OCI-LY3 (cell line): Measurements from ENCODE around the gene CCNB1.

Experiments
- H2AFZ ChIP-seq: fragments of 200-600, 300-600 bp; shearing (Covaris generic); 2 replicates; pipeline ENCODE4 v1.6.0; 2014; ENCODE audit warnings: antibody characterized with exemption, low read depth, low read length
- H3K27ac ChIP-seq: fragments of 200-600, 300-600 bp; sonication (generic); 2 replicates; pipeline ENCODE4 v1.5.1; 2014; ENCODE audit warnings: mild to moderate bottlenecking, low read length, moderate library complexity, mixed read lengths
- H3K27me3 ChIP-seq: fragments of 200-600, 300-600 bp; sonication (generic); 2 replicates; pipeline ENCODE4 v1.6.1; 2014; ENCODE audit warnings: low read depth, low read length, mixed read lengths
- H3K36me3 ChIP-seq: fragments of 200-600, 300-600 bp; sonication (generic); replicated peaks from 2 replicates; pipeline ENCODE3; 2014; ENCODE audit warnings: low read depth, low read length, mixed read lengths
- H3K4me1 ChIP-seq: fragments of 300-600, 200-600 bp; sonication (generic); 2 replicates; pipeline ENCODE4 v1.6.1; 2014; ENCODE audit warnings: low read length, mixed read lengths
- H3K4me2 ChIP-seq: fragments of 200-600, 300-600 bp; sonication (generic); 2 replicates; pipeline ENCODE4 v1.6.1; 2014; ENCODE audit warnings: low read length, mixed read lengths
- H3K4me3 ChIP-seq: fragments of 300-600, 200-600 bp; sonication (generic); 2 replicates; pipeline ENCODE4 v1.5.1; 2014; ENCODE audit warnings: antibody characterized with exemption, mild to moderate bottlenecking, low read length, moderate library complexity
- H3K79me2 ChIP-seq: fragments of 300-600, 200-600 bp; shearing (Covaris generic); 2 replicates; pipeline ENCODE4 v1.6.1; 2014; ENCODE audit warnings: mild to moderate bottlenecking, low read length, mixed read lengths
- H3K9ac ChIP-seq: fragments of 300-600, 200-600 bp; shearing (Covaris generic); 2 replicates; pipeline ENCODE4 v1.6.0; 2014; ENCODE audit warnings: mild to moderate bottlenecking, low read length, moderate library complexity
- H3K9me3 ChIP-seq: fragments of 200-600, 300-600 bp; shearing (Covaris generic); 2 replicates; pipeline ENCODE4 v1.6.1; 2014; ENCODE audit warnings: low read length, mixed read lengths; ENCODE audit not compliant: insufficient read depth
- H4K20me1 ChIP-seq: fragments of 200-600, 300-600 bp; sonication (generic); 2 replicates; pipeline ENCODE4 v1.6.1; 2016; ENCODE audit warnings: low read length, mixed read lengths; ENCODE audit not compliant: insufficient read depth
- CTCF ChIP-seq: fragments of 200-600, 300-600 bp; sonication (generic); IDR thresholded peaks from 2 replicates; pipeline ENCODE4 v1.5.1; 2014; ENCODE audit warnings: antibody characterized with exemption, low read length, low read depth
- EZH2phosphoT487 ChIP-seq: fragments of 200-600 bp; shearing (Covaris generic); IDR thresholded peaks from 2 replicates; pipeline ENCODE4 v1.6.1; 2018; ENCODE audit warnings: antibody characterized with exemption, mixed run types, low read depth

The CCNB1 gene

GRCh38 chr5:69212022-69212421 lies 45.1 kb downstream of the CCNB1 start:
- no peaks in the 10 kb centered on the region for H3K27me3 ChIP-seq
- no peak overlapping the region for H3K4me2 ChIP-seq
- H4K20me1 ChIP-seq = no peaks in the 10 kb centered on the region
- H2AFZ ChIP-seq = no peak overlapping the region
- H3K36me3 ChIP-seq = no peaks in the 10 kb centered on the region
- H3K9me3 ChIP-seq = no peaks in the 10 kb centered on the region
- H3K4me1 ChIP-seq = no peaks in the 10 kb centered on the region
- H3K9ac ChIP-seq = no peak overlapping the region
- no peak for TF ChIP-seq CTCF
- no peak for TF ChIP-seq EZH2phosphoT487
- no peak overlapping the region for H3K27ac ChIP-seq
- H3K4me3 ChIP-seq = no peak overlapping the region
- H3K79me2 ChIP-seq = no peaks in the 10 kb centered on the region

- Histone ChIP-seq H3K36me3 (no peaks in the 10 kb centered on the region), H3K9me3 (no peaks in the 10 kb centered on the region), H4K20me1 (no peaks in the 10 kb centered on the region), H3K9ac (no peak overlapping the region), H2AFZ (no peak overlapping the region), H3K4me3 (no peak overlapping the region), H3K79me2 (peaks cover 6% of the 10 kb centered on the region), H3K27ac (no peak overlapping the region), H3K4me1 (peaks cover 2% of the 10 kb centered on the region; the same call in 1 of the 2 replicates), H3K4me2 (no peak overlapping the region), H3K27me3 (no peaks in the 10 kb centered on the region)
- TF ChIP-seq EZH2phosphoT487 (no peak), CTCF (no peak)
These were observed 46.7 kb downstream of the CCNB1 start for GRCh38 chr5:69213513-69214215.

- H3K36me3 ChIP-seq = no peaks in the 10 kb centered on the region
- peaks cover 6% of the 10 kb centered on the region; the same call in 1 of the 2 replicates for H3K4me1 ChIP-seq
- no peaks in the 10 kb centered on the region for H3K27me3 ChIP-seq
- H3K4me3 ChIP-seq = peak overlapping the region; percentile 82
- no peaks in the 10 kb centered on the region for H4K20me1 ChIP-seq
- H3K4me2 ChIP-seq = peak overlapping the region; percentile 75
- H2AFZ ChIP-seq = peak overlapping the region; percentile 43
- peaks cover 15% of the 10 kb centered on the region for H3K79me2 ChIP-seq
- H3K27ac ChIP-seq = no peak overlapping the region
- TF ChIP-seq EZH2phosphoT487 (no peak), CTCF (no peak)
- no peaks in the 10 kb centered on the region for H3K9me3 ChIP-seq
- H3K9ac ChIP-seq = peak overlapping the region; percentile 42
These were observed 50.2 kb downstream of the CCNB1 start for GRCh38 chr5:69217151-69217511.

- H3K4me3 ChIP-seq = peak overlapping the region; percentile 82
- H3K4me1 ChIP-seq = peaks cover 6% of the 10 kb centered on the region; the same call in 1 of the 2 replicates
- H3K27me3 ChIP-seq = no peaks in the 10 kb centered on the region
- H3K9ac ChIP-seq = peak overlapping the region; percentile 78
- H4K20me1 ChIP-seq = no peaks in the 10 kb centered on the region
- H3K27ac ChIP-seq = peak overlapping the region; percentile 71
- H3K79me2 ChIP-seq = peaks cover 15% of the 10 kb centered on the region
- H3K4me2 ChIP-seq = peak overlapping the region; percentile 75
- H3K9me3 ChIP-seq = no peaks in the 10 kb centered on the region
- TF ChIP-seq CTCF = no peak
- no peak for TF ChIP-seq EZH2phosphoT487
- H3K36me3 ChIP-seq = no peaks in the 10 kb centered on the region
- peak overlapping the region; percentile 82 for H2AFZ ChIP-seq
These were observed 50.9 kb downstream of the CCNB1 start for GRCh38 chr5:69217548-69218526.
